PC-3 (cell line): ENCODE data around the gene FDXR.

Source experiments
- CTCF ChIP-seq: fragments of 300-600 bp; sonication (generic); conservative IDR thresholded peaks from 2 replicates; pipeline ENCODE4 v1.5.1; 2017; ENCODE audit warnings: antibody characterized with exemption, low read depth, mild to moderate bottlenecking, low read length
- EZH2 ChIP-seq: fragments of 300-600 bp; sonication (generic); IDR thresholded peaks from one replicate; pipeline ENCODE4 v1.6.1; 2017; ENCODE audit warnings: antibody characterized with exemption, mild to moderate bottlenecking, low read length; ENCODE audit not compliant: unreplicated experiment

GRCh38 chr17:74873874-74874614 lies 1.2 kb upstream of the FDXR start:
- TF ChIP-seq CTCF (no peak), EZH2 (no peak)
